EH (cell line): Measurements from ENCODE around the gene CDHR1.
A peak's percentile ranks its signal among the peaks of the same experiment; 100 is the strongest.
"Not testable (repeated sequence)": the region's sequence is repeated elsewhere in the genome, so short reads cannot be mapped to it uniquely, and the experiment has no call there.

Experiments
- DNase-seq: peaks from one replicate; pipeline ENCODE4 v3.0.0-alpha.2; 2015; ENCODE audit warnings: low read depth

The CDHR1 gene

GRCh38 chr10:84194424-84195043, at the start of gene CDHR1:
CDHR1 (plus strand) TSS chr10:84194537; CDS start chr10:84194761, 224 bp downstream.
- DNase-seq = peak; percentile 29

DNA sequence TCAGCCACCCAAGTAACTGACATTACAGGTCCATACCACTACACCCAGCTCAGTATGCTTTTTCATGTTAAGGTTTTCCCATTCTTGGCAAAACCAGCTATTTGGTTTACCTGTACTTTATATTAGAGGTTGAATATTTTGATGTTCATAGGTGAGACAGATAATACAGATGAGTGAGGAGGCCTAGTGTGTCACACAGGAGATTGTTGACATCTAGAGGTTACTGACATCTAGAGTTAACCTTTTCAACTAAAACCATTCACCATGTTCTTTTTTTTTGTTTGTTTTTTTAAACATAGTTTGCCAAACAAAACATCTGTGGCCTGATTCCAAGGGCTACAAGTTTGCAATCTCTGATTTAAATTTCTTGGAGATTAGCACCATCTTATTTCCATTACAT, 47.0 kb upstream of the CDHR1 start:
- no peak for DNase-seq

- peak; percentile 50 for DNase-seq
Measured at GRCh38 chr10:84148006-84148597, 46.2 kb upstream of the CDHR1 start.

GRCh38 chr10:84149854-84150253, 44.5 kb upstream of the CDHR1 start:
- no peak for DNase-seq

DNA sequence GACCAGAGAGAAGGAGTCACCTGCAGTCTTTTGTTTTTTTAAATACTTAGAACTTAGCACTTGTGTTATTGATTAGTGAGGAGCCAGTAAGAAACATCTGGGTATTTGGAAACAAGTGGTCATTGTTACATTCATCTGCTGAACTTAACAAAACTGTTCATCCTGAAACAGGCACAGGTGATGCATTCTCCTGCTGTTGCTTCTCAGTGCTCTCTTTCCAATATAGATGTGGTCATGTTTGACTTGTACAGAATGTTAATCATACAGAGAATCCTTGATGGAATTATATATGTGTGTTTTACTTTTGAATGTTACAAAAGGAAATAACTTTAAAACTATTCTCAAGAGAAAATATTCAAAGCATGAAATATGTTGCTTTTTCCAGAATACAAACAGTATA, 41.6 kb upstream of the CDHR1 start:
- DNase-seq = no peak

DNA sequence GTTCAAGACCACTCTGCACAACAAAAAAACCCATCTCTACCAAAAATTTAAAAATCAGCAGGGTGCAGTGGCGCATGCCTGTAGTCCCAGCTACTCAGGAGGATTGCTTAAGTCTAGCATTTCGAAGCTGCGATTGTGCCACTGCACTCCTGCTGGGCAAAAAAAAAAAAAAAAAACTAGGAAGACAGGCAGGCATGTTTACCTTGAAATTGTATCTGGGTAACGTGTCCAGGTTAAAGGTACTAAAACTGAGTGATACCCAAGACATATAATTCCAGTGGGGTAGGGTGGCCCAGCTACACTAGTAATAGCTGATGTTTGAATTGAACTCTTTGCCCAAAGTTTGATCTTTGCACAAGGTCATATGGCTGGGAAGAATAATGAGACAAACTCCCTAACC, 38.8 kb upstream of the CDHR1 start:
- no peak for DNase-seq

DNA sequence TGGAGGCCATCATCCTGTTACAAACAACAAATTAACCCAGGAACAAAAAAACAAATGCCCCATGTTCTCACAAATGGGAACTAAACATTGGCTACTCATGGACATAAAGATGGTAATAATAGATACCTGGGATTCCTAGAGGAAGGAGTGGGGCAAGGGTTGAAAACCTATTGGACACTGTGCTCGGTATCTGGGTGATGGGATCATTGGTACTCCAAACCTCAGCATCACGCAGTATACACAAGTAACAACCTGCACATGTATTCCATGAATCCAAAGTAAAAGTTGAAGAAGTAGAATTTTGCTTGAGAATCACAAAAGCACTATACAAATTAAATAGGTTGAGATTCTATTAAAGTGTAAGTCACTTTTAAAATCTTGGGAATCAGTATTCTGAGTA, 38.3 kb upstream of the CDHR1 start:
- DNase-seq = no peak

DNA sequence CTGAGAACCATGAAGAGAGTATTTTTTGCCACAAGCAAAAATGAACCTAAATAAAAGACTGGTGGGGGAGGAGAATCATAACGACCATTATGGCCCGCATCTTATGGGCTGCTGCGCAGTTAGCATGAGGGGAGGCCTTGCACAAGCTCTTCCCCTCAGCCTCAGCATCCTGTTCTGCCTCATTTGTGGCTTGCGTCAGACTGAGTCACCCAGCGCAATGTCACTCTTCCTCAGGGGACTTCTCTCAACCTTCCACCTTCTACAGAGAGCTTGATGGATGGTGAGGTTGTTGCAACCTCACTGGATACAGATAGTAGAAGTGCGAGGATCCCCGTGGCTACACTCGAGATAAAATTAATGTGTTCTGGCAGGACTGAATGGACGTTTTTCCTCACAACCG, 37.6 kb upstream of the CDHR1 start:
- DNase-seq = peak; percentile 7

- no peak for DNase-seq
Measured at GRCh38 chr10:84158061-84158460, 36.3 kb upstream of the CDHR1 start.

- DNase-seq = no peak
Measured at GRCh38 chr10:84158550-84158949, 35.8 kb upstream of the CDHR1 start.

- no peak for DNase-seq
Measured at GRCh38 chr10:84159076-84159685, 35.2 kb upstream of the CDHR1 start.

GRCh38 chr10:84160663-84161362, 33.5 kb upstream of the CDHR1 start:
- DNase-seq = no peak

DNA sequence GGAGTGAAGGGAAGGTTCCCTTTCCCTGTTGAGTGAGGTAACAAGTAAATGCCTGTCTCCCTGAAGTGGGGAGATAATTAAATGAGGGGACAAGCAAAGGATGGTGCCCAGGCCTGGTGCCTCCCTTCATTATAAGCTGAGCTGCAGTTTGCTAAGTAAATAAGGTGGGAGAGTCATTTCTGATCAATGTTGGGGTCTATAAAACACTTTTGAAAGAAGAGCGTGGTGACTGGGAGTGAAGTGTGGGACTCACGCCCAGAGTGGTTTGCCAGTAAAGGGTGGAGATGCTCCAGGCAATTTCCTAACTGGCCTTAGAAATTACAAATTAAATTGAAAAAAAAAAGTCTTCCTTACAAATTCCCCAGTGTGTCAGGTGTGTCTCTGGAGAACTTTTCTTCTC, 30.3 kb upstream of the CDHR1 start:
- DNase-seq = no peak

DNA sequence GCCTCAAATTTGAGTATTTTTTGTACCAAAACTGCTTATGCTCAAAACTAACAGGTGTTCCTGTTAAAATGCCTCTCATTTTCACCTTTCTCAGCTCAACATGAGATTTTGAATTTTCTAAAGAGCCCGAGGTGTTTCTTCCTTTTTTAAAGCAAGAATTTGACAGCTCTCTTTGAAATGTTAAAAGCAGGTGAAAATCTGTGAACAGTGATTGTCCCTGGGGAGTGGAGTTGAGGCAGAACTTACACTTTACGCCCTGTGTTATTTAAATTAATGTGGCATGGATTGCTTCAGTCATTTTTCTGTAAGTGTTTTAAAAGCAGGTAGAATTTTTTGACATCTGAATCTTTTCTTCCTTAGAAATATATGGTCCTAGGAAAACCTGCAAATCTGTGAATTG, 29.9 kb upstream of the CDHR1 start:
- DNase-seq = no peak

DNA sequence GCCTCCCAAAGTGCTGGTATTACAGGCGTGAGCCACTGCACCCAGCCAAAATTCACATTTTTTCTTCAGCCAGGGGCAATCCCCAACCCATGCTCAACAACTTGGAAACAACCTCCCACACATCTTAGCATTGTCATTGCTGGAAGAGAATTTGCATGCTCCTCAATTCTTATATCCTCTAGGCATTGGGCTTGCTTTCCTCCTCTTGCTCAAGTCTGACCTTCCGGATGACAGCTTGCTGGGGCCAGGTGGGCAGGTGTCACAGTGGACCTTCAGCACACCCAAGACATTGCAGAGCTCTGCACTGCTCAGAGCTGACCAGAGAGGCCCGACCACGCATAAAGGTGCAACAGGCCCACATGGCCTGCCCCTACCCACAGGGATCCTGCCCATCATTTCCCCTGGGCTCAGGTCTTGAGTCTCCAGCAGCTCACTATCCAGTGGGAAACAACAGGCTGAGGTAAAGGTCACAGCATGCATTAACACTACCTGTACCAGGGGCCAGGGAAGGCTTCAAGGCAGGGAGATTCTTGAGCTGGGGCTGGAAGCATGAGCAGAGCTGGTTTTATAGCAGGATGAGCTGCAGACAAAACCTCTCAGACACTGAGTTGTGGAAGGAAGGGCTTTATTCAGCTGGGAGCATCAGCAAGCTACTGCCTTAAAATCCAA, 27.6 kb upstream of the CDHR1 start:
- DNase-seq = no peak

- not testable (repeated sequence) for DNase-seq
Measured at GRCh38 chr10:84167289-84167653, 27.1 kb upstream of the CDHR1 start.

GRCh38 chr10:84168382-84168781, 26.0 kb upstream of the CDHR1 start:
- not testable (repeated sequence) for DNase-seq

DNA sequence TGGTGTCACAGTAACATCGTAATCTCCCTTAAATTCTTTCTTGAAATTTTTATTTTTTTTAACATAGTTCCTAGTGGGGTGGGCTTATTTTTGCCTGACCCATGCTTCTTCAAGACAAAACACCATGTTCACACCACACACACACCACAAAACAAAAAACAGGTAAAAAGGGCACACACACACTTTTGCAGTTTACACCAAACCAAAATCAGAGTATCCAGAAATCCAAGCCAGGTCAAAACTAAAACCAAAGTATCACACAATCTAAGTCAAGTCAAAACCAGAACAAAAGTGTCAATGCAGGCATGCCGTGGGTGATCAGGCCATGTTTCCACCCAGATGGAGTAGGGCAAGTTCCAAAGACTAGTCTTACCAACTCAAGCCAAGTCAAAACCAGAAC, 23.1 kb upstream of the CDHR1 start:
- not testable (repeated sequence) for DNase-seq

- DNase-seq = not testable (repeated sequence)
Measured at GRCh38 chr10:84171700-84172466, 22.5 kb upstream of the CDHR1 start.

DNA sequence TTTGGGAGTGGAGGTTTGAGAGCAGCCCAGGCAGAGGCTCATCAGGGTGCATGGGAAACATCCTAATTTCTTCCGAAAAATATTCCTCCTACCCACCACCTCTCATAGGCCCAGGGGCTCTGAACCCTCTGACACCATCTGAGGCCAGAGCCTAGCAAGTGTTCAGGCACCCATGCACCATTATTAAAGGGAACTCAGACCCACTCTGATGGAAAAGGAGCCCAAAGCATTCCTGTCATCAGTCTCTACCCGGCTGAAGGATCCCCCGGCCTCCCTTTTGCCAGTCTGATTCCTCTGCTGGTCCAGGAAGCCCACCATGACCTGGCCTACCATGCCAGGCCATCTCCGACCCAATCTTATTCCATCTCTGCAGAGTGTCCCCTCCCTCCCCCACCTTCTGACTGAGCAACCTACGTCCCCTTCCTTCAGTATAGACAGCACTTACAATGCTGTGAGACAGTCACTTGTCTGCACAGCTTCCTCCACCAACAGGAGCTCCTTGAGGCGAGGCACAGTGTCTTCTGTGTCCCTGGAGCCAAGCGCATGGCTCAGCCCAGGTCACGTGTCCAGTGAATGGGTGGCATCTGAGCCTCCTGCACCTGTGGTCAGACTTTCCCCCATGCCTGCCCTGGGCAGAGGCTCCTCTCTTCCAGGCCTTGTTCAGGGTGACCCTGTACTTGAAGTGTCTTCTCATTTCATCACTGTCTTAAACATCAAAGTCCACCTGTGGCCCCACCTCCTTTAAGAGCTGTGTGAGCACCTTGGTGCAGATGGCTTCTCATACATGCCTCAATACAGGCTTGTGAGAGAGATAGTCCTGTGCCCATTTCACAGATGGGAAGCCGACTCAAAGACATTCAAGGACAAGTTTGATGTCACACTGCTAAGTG, 21.6 kb upstream of the CDHR1 start:
- DNase-seq = no peak

- no peak for DNase-seq
Measured at GRCh38 chr10:84173501-84173929, 20.8 kb upstream of the CDHR1 start, which contains the start of gene GPR15LG. GPR15LG (plus strand) TSS chr10:84173801; CDS start chr10:84173852, 51 bp downstream.
